HepG2 (cell line): Measurements from ENCODE around the gene RNLS. TPM values are rescaled to one million over a fixed set of nuclear protein-coding genes. Genes with fewer than 3 reads are reported as not detected.

Experiments used
- ATAC-seq: fragments of 200-7000 bp; cut with Tn5 transposase; 3 replicates; pipeline ENCODE4 v1.9.1; 2020; ENCODE audit warnings: mild to moderate bottlenecking, moderate library complexity
- BruUV-seq: library from RNA; stranded (reverse); fragments of 400-500 nt; replicated peaks from 2 replicates; lab custom pipeline; 2021; lab: Mats Ljungman, UMichigan
- CTCF ChIA-PET: fragments of 300-600 bp; formaldehyde crosslinking; extraction: SDS; loops from one replicate; lab custom pipeline; 2021; ENCODE audit warnings: low total read pairs, inconsistent platforms, low intra/inter-chr PET ratio; lab: Yijun Ruan, JAX
- POLR2A ChIA-PET: fragments of 350-600 bp; sonication (Branson Sonifier 250); formaldehyde crosslinking; loops from one replicate; lab custom pipeline; 2020; ENCODE audit warnings: antibody characterized with exemption, inconsistent platforms; lab: Yijun Ruan, JAX
- DNase-seq: peaks from one replicate; pipeline ENCODE4 v3.0.0-alpha.2; 2015; ENCODE audit warnings: low spot score
- FAIRE-seq: peaks from 3 replicates; lab custom pipeline; 2011; peaks lifted over from hg19 to GRCh38; lab: Jason Lieb, UNC
- H2AFZ ChIP-seq: one replicate; pipeline ENCODE4 v1.6.1; 2011; ENCODE audit warnings: low read length, inconsistent platforms
- H3K27ac ChIP-seq: fragments of 300-600 bp; 3 replicates; pipeline ENCODE4 v1.8.0; 2011; ENCODE audit warnings: mixed run types, mild to moderate bottlenecking, mixed read lengths, low read length, inconsistent platforms; ENCODE audit not compliant: insufficient read depth; ENCODE audit errors: extremely low read length
- H3K27me3 ChIP-seq, 2 experiments: fragments of 200-600 bp in 1 of 2; 2 replicates in 1 of 2; 3 replicates in 1 of 2; pipeline versions ENCODE4 v1.6.0 to v1.8.0; 2011; ENCODE audit warnings: low read length in 2 of 2, mild to moderate bottlenecking in 2 of 2, moderate library complexity in 2 of 2, inconsistent platforms in 1 of 2; ENCODE audit not compliant: insufficient read depth in 2 of 2, control insufficient read depth in 1 of 2
- H3K36me3 ChIP-seq, 2 experiments: fragments of 200-600 bp in 1 of 2; replicated peaks in 1 of 2; 2 replicates in 1 of 2; 3 replicates in 1 of 2; pipeline versions ENCODE4 v1.5.1 to v1.8.0; 2011; ENCODE audit warnings: low read length in 2 of 2, inconsistent platforms in 1 of 2; ENCODE audit not compliant: insufficient read depth in 2 of 2, control insufficient read depth in 1 of 2
- H3K4me1 ChIP-seq: 2 replicates; pipeline ENCODE4 v1.5.1; 2012; ENCODE audit warnings: low read length, inconsistent platforms; ENCODE audit not compliant: insufficient read depth
- H3K4me2 ChIP-seq: 2 replicates; pipeline ENCODE4 v1.6.0; 2011; ENCODE audit warnings: low read depth, low read length, inconsistent platforms
- H3K4me3 ChIP-seq, 3 experiments: fragments of 200-600 bp in 1 of 3; sonication (generic), shearing (Covaris generic) in 1 of 3; replicated peaks in 1 of 3; 2 replicates each; pipeline ENCODE4 v1.5.1; 2011 to 2016; ENCODE audit warnings: low read length in 3 of 3, inconsistent platforms in 2 of 3, low read depth in 2 of 3, mild to moderate bottlenecking in 2 of 3, control low read depth in 1 of 3, mixed read lengths in 1 of 3; ENCODE audit not compliant: insufficient read depth in 1 of 3
- H3K79me2 ChIP-seq: one replicate; pipeline ENCODE4 v1.6.1; 2011; ENCODE audit warnings: low read length, inconsistent platforms; ENCODE audit not compliant: insufficient read depth
- H3K9ac ChIP-seq: 2 replicates; pipeline ENCODE4 v1.6.0; 2011; ENCODE audit warnings: mild to moderate bottlenecking, low read depth, low read length, inconsistent platforms; ENCODE audit not compliant: insufficient read depth
- H3K9me3 ChIP-seq: 2 replicates; pipeline ENCODE4 v1.5.1; 2012; ENCODE audit warnings: mild to moderate bottlenecking, low read length
- H4K20me1 ChIP-seq: 2 replicates; pipeline ENCODE4 v1.6.0; 2011; ENCODE audit warnings: inconsistent platforms, mild to moderate bottlenecking, low read length, moderate library complexity; ENCODE audit not compliant: insufficient read depth
- CTCF ChIP-seq: sonication (generic); formaldehyde crosslinking; IDR thresholded peaks from 2 replicates; pipeline ENCODE4 v1.5.0; 2020; ENCODE audit warnings: mild to moderate bottlenecking, missing genetic modification reagents, moderate library complexity
- DBP ChIP-seq: sonication (generic); formaldehyde crosslinking; IDR thresholded peaks from 2 replicates; pipeline ENCODE4 v1.4.0; 2020; ENCODE audit warnings: missing genetic modification reagents; ENCODE audit errors: not compliant biosample characterization
- EP300 ChIP-seq, 3 experiments: sonication (generic) in 1 of 3; formaldehyde crosslinking in 1 of 3; IDR thresholded peaks; 2 replicates each; pipeline versions ENCODE4 v1.5.1 to v1.6.1; 2011 to 2020; ENCODE audit warnings: low read depth in 2 of 3, low read length in 2 of 3, borderline replicate concordance in 1 of 3, improper control_type of control experiment in 1 of 3, mild to moderate bottlenecking in 1 of 3, missing genetic modification reagents in 1 of 3, moderate library complexity in 1 of 3
- KLF12 ChIP-seq: sonication (generic); formaldehyde crosslinking; IDR thresholded peaks from 2 replicates; pipeline ENCODE4 v1.4.0; 2020; ENCODE audit warnings: missing genetic modification reagents, borderline replicate concordance
- NFE2L2 ChIP-seq: fragments of 150-350 bp; IDR thresholded peaks from 2 replicates; pipeline ENCODE4 v1.6.1; 2014; ENCODE audit warnings: low read length
- RERE ChIP-seq: IDR thresholded peaks from 2 replicates; pipeline ENCODE4 v1.6.1; 2016; ENCODE audit warnings: low read depth, missing genetic modification reagents, missing compliant biosample characterization
- RXRA ChIP-seq: sonication (generic); formaldehyde crosslinking; IDR thresholded peaks from 2 replicates; pipeline ENCODE4 v1.5.1; 2020; ENCODE audit warnings: missing genetic modification reagents
- ZBTB26 ChIP-seq: IDR thresholded peaks from 2 replicates; pipeline ENCODE4 v1.6.1; 2016; ENCODE audit warnings: missing compliant biosample characterization, missing genetic modification reagents, borderline replicate concordance
- ZNF136 ChIP-seq: sonication (generic); formaldehyde crosslinking; IDR thresholded peaks from 2 replicates; pipeline ENCODE4 v1.8.1; 2022; ENCODE audit warnings: low read depth, mild to moderate bottlenecking, moderate library complexity, missing genetic modification reagents
- ZNF138 ChIP-seq: sonication (generic); formaldehyde crosslinking; IDR thresholded peaks from 2 replicates; pipeline ENCODE4 v1.5.0; 2020; ENCODE audit warnings: mild to moderate bottlenecking, low read depth, missing genetic modification reagents
- ZNF709 ChIP-seq: sonication (generic); formaldehyde crosslinking; IDR thresholded peaks from 2 replicates; pipeline ENCODE4 v1.5.0; 2020; ENCODE audit warnings: mild to moderate bottlenecking, missing genetic modification reagents
- WGBS: methylation state at CpG from one replicate; pipeline ENCODE4 v1.1.6; 2017; ENCODE audit warnings: low lambda C conversion rate; 5-methylcytosine and 5-hydroxymethylcytosine counted together
- in situ Hi-C: cut with HindIII; loops from 2 replicates; pipeline ENCODE4 v1.10.0; 2017; ENCODE audit warnings: low pct_unique_long_range_greater_than_20kb; ENCODE audit not compliant: extremely low pct_ligation_motif_present
- intact Hi-C: fragments of 100-400 bp; cut with micrococcal nuclease; formaldehyde crosslinking; loops from one replicate; pipeline ENCODE4 v1.10.0; 2022; ENCODE audit not compliant: unreplicated experiment
- polyA plus RNA-seq, 8 experiments: library from polyadenylated mRNA; depleted of rRNA in 3 of 8; stranded (reverse) in 7 of 8; unstranded in 1 of 8; fragments of >200 nt; fragmentation: Illumina TruSeq in 4 of 8; extraction: Trizol in 4 of 8; gene quantifications; 2 replicates each; pipeline versions ENCODE4 v1.2.1 to v1.2.3, GENCODE V29; 2011 to 2016; ENCODE audit warnings: low read depth in 4 of 8, missing spikeins in 1 of 8, mixed read lengths in 1 of 8; ENCODE audit not compliant: insufficient read depth in 1 of 8
- total RNA-seq, 5 experiments: library from RNA; depleted of rRNA; stranded (reverse); fragments of >200 nt; fragmentation: Illumina TruSeq; extraction: Trizol; gene quantifications; 2 replicates each; pipeline ENCODE4 v1.2.3, GENCODE V29; 2016; ENCODE audit warnings: low read depth in 1 of 5

RNLS gene
- total and polyA plus RNA-seq, 2 of the 13 experiments (the other 11 are each of a cell fraction or from before 2014, with no cell fraction given): not detected

GRCh38 chr10:88336334-88336733 is 246.8 kb downstream of the RNLS start (continued):
- TF ChIP-seq RXRA (no peak), NFE2L2 (no peak), RERE (CRISPR knock-in tag) (no peak), ZNF138 (no peak)

- H3K4me3 ChIP-seq: no peak overlapping the region
- ChIA-PET CTCF (no interaction called here), POLR2A (no interaction called here)
- H3K27ac ChIP-seq: no peak overlapping the region
- H2AFZ ChIP-seq: no peak overlapping the region
- DNase-seq (no peak), FAIRE-seq (no peak), ATAC-seq (no peak)
- WGBS: 21% methylated on average over 3 of the region's 3 CpGs
- no peaks in the 10 kb centered on the region for H3K79me2 ChIP-seq
- no peaks in the 10 kb centered on the region for H3K36me3 ChIP-seq
- no TSS peak for BruUV-seq
- H3K9me3 ChIP-seq: no peaks in the 10 kb centered on the region
- H4K20me1 ChIP-seq: no peaks in the 10 kb centered on the region
- in situ Hi-C loops (no loop called here), intact Hi-C loops (no loop called here)
- no peak overlapping the region for H3K4me2 ChIP-seq
- H3K27me3 ChIP-seq: no peaks in the 10 kb centered on the region
- H3K4me1 ChIP-seq: no peaks in the 10 kb centered on the region
- H3K9ac ChIP-seq: no peak overlapping the region
- TF ChIP-seq ZNF136 (no peak), ZNF709 (CRISPR knock-in tag) (no peak), KLF12 (CRISPR knock-in tag) (no peak), DBP (CRISPR knock-in tag) (no peak), CTCF (CRISPR knock-in tag) (no peak), EP300 (IDR thresholded peaks at IDR 0.05; ENCODE audit: low read depth in 2 of 2, low read length in 2 of 2) (no peak), EP300 (CRISPR knock-in tag; IDR thresholded peaks at IDR 0.05; ENCODE audit: borderline replicate concordance) (no peak), ZBTB26 (no peak)
Measured at GRCh38 chr10:88333248-88333630, 249.9 kb downstream of the RNLS start.
